GM12801 (cell line): ENCODE data around the gene LHPP.

Experiments used
- TF ChIP-seq, protein P1 (sequence below): IDR thresholded peaks from one replicate; pipeline ENCODE4 v1.5.1; 2011; ENCODE audit warnings: control low read depth; ENCODE audit not compliant: insufficient read length; ENCODE audit errors: extremely low read depth

Gene LHPP

DNA sequence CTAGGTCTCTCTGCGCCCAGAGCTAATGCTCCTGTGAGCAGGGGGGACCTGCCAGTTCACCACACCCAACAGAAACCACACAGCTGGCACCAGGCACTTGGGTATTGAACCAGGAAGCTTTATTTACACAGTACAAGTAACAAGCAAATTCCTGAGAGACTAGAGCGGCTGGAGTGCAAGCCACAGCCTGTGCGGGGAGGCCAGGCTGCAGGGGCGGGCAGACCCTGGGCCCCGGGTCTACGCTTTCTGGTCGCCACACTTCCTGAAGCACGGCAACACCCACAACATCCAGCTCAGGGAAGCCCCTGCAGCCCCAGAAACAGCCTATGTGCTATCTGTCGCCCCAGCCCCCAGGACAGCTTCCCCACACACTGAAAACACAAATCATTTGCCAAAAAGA lies 157.6 kb downstream of the LHPP start:
- TF ChIP-seq, protein P1, sequence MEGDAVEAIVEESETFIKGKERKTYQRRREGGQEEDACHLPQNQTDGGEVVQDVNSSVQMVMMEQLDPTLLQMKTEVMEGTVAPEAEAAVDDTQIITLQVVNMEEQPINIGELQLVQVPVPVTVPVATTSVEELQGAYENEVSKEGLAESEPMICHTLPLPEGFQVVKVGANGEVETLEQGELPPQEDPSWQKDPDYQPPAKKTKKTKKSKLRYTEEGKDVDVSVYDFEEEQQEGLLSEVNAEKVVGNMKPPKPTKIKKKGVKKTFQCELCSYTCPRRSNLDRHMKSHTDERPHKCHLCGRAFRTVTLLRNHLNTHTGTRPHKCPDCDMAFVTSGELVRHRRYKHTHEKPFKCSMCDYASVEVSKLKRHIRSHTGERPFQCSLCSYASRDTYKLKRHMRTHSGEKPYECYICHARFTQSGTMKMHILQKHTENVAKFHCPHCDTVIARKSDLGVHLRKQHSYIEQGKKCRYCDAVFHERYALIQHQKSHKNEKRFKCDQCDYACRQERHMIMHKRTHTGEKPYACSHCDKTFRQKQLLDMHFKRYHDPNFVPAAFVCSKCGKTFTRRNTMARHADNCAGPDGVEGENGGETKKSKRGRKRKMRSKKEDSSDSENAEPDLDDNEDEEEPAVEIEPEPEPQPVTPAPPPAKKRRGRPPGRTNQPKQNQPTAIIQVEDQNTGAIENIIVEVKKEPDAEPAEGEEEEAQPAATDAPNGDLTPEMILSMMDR: no peak

DNA sequence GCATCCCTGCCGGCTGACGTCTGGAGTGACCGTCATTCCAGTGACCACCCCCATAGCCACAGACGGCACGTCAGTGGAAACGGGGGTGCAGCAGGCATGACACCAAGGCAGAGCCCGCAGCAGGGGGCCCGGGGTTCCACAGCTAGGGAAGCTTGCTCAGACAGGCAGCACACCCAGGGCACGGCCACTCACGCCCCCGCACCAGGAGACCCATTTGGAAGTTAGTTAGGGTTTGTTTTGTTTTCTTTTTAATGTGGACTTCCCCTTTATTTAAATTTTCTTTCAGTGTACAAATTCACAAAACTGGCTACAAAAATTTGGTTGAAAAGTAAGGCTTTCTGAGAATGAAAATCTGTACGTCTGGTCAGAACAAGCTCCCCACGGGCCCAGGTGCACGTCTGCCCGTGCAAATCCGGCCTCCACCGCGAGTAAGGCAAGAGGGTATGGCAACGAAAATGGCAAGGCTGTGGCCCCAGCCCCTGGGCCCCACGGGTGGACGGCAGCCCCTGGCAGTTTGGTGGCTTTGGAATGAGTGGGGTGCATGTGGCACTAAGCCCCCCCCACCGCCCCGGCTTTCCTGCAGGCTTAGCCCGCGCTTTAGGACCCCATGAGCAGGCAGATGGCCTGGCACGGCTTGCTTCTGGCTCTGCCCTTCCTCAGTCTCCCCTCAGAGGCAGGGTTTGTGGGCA lies 158.3 kb downstream of the LHPP start:
- TF ChIP-seq, protein P1: no peak

DNA sequence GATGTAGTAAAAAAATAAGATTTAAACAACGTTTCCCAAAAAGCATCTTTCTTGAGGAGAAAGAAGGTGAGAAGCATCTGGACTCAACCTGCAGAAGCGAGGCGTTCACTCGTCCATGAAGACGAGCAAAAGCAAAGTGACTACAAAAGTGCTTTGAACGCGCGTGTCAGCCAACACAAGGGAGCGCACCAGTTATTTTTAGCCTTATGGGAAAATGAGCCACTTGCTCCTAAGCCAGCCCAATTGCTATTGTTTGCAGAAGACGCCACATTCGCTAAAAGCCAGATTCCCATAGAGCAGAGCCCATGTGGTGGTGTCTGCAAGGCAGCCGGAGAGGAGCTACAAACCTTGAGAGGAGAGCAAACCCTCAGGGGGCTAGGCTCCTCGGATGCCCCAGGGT lies 160.0 kb downstream of the LHPP start:
- TF ChIP-seq, protein P1: no peak

DNA sequence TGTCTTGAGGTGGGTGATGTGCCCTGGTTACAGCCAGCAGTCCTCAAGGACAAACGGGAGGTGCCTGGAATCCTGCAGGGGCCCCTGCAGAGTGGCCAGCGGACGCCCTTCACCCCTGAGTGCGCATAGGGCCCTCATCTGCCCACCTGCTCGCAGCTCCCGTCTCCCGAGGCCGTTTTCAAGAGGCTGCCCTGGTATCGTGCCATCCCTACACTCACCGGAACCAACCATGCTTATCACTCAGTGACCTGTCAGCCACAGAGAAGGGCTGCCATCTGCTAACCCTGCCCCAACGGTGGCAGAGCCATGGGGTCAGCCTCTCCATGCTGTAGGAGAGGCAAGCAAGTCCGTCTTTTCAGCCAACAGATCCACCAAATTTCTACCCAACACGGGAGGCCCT lies 160.5 kb downstream of the LHPP start:
- TF ChIP-seq, protein P1: no peak

DNA sequence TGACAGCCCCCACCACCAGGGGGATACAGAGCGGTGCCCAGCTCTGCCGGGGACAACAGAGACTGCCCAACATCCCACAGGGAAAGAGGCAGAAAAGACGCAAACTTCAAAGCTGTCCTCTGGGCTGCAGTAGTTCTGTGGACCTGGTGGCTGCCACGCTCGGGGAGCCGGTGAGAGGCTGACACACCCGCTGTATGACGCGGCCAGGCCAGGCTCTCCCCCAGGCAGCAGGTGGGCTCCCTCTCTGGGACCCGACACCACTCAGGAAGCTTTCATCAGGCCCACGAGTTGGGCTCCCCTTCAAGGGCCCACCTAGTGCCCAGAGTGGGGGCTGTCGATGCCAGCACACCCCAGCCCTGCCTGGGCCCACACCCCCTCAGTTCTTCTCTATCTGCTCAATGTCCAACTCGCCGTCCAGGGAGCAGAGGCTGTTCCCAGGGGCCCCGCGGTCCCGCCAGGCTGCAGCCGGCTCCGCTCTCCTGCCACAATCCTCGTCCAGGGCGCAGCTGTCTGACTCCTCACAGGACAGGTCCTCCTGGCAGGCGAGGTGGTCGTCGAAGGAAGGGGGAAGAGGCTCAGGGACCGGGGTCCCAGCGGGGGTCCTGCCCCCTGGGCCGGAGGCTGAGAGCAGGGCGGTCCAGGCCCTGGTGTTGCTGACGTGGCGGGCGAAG lies 161.4 kb downstream of the LHPP start:
- TF ChIP-seq, protein P1: no peak

DNA sequence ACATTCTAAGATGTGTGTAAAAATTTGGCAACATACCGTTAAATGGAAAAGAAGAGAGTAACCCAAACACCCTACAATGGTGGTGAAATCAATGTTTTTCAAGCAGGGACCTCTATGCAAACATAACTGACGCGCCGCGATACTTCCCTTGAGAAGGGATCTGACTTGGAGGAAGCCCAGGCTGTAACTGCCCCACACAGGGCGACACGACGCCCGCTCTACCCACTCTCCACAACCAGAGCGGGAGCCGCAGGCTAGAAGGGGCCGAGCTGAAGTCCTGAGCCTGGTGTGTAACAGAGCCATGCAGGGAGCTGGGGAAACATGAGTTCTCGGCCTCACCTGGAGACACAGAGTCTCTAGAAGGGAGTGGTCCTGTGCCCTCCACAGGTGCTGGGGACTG lies 162.4 kb downstream of the LHPP start:
- TF ChIP-seq, protein P1: no peak

DNA sequence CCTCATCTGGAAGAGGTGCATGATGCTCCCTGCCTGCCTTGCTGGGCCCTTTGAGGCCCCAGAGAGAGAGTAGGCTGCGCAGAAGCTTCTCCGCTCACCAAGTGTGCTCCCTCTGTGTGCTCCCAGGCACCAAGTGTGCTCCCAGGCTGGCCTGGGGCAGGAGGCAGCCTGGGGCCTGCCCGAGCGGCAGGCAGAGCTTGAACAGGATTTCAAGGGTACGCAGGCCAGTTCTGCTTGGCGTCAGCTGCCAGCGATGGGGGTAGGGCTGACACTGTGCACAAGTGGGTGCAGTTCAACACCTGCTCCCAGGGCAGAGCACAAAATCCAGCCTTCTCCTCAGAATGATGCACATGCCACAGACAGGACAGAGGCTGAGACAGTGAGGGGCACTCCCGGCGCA lies 162.8 kb downstream of the LHPP start:
- TF ChIP-seq, protein P1: no peak
